HepG2 (cell line): ENCODE data around the gene ATL2. TPM values are rescaled to one million over a fixed set of nuclear protein-coding genes. Genes with fewer than 3 reads are reported as not detected.

ENCODE experiments used
- ATF4 ChIP-seq, 2 experiments: fragments of 450-650 bp in 1 of 2; sonication (generic) in 1 of 2; formaldehyde crosslinking; IDR thresholded peaks; 2 replicates each; pipeline versions ENCODE4 v1.5.0 to v1.8.0; 2020 to 2022; ENCODE audit warnings: mild to moderate bottlenecking in 1 of 2, missing genetic modification reagents in 1 of 2
- GABPA ChIP-seq, 2 experiments: IDR thresholded peaks; 2 replicates each; pipeline ENCODE4 v1.6.1; 2011 to 2016; ENCODE audit warnings: low read depth in 2 of 2, low read length in 1 of 2, missing biosample characterization in 1 of 2, missing genetic modification characterization in 1 of 2
- HNF4A ChIP-seq: sonication (generic); formaldehyde crosslinking; IDR thresholded peaks from 2 replicates; pipeline ENCODE4 v1.4.0; 2020; ENCODE audit warnings: missing genetic modification reagents
- NFAT5 ChIP-seq: sonication (generic); formaldehyde crosslinking; IDR thresholded peaks from 2 replicates; pipeline ENCODE4 v1.4.0; 2020; ENCODE audit warnings: missing genetic modification reagents
- PITX1 ChIP-seq: sonication (generic); formaldehyde crosslinking; IDR thresholded peaks from 2 replicates; pipeline ENCODE4 v1.5.1; 2020; ENCODE audit warnings: mild to moderate bottlenecking, missing genetic modification reagents
- RFXAP ChIP-seq: sonication (generic); formaldehyde crosslinking; IDR thresholded peaks from 2 replicates; pipeline ENCODE4 v1.4.0; 2020; ENCODE audit warnings: missing genetic modification reagents, borderline replicate concordance
- SAFB2 ChIP-seq: sonication (generic); formaldehyde crosslinking; IDR thresholded peaks from 2 replicates; pipeline ENCODE4 v1.5.1; 2020; ENCODE audit warnings: missing genetic modification reagents, low read depth, mild to moderate bottlenecking, borderline replicate concordance
- THAP9 ChIP-seq: sonication (generic); formaldehyde crosslinking; IDR thresholded peaks from 2 replicates; pipeline ENCODE4; 2020; ENCODE audit warnings: missing genetic modification reagents, mild to moderate bottlenecking, borderline replicate concordance
- XRCC5 ChIP-seq: fragments of 200-400 bp; formaldehyde crosslinking; optimal IDR thresholded peaks from 2 replicates; pipeline ENCODE3; 2017; ENCODE audit warnings: mild to moderate bottlenecking, low read length
- ZNF274 ChIP-seq: sonication (generic); formaldehyde crosslinking; IDR thresholded peaks from 2 replicates; pipeline ENCODE4 v1.5.1; 2020; ENCODE audit warnings: mild to moderate bottlenecking, missing genetic modification reagents
- ZNF367 ChIP-seq: sonication (generic); formaldehyde crosslinking; IDR thresholded peaks from 2 replicates; pipeline ENCODE4 v1.4.0; 2020; ENCODE audit warnings: missing genetic modification reagents, borderline replicate concordance
- polyA plus RNA-seq, 8 experiments: library from polyadenylated mRNA; depleted of rRNA in 3 of 8; stranded (reverse) in 7 of 8; unstranded in 1 of 8; fragments of >200 nt; fragmentation: Illumina TruSeq in 4 of 8; extraction: Trizol in 4 of 8; gene quantifications; 2 replicates each; pipeline versions ENCODE4 v1.2.1 to v1.2.3, GENCODE V29; 2011 to 2016; ENCODE audit warnings: low read depth in 4 of 8, missing spikeins in 1 of 8, mixed read lengths in 1 of 8; ENCODE audit not compliant: insufficient read depth in 1 of 8
- total RNA-seq, 5 experiments: library from RNA; depleted of rRNA; stranded (reverse); fragments of >200 nt; fragmentation: Illumina TruSeq; extraction: Trizol; gene quantifications; 2 replicates each; pipeline ENCODE4 v1.2.3, GENCODE V29; 2016; ENCODE audit warnings: low read depth in 1 of 5
- TF ChIP-seq, protein P1 (sequence below): sonication (generic); formaldehyde crosslinking; IDR thresholded peaks from 2 replicates; pipeline ENCODE4 v1.4.0; 2020; ENCODE audit warnings: mild to moderate bottlenecking, missing genetic modification reagents
- TF ChIP-seq, protein P2 (sequence below): sonication (generic); formaldehyde crosslinking; IDR thresholded peaks from 2 replicates; pipeline ENCODE4 v1.4.0; 2020; ENCODE audit warnings: low read depth, missing genetic modification reagents
- TF ChIP-seq, protein P3 (sequence below): sonication (generic); formaldehyde crosslinking; IDR thresholded peaks from 2 replicates; pipeline ENCODE4 v1.5.0; 2020; ENCODE audit warnings: mild to moderate bottlenecking, low read depth, missing genetic modification reagents, borderline replicate concordance

The ATL2 gene
- total and polyA plus RNA-seq, 2 of the 13 experiments (the other 11 are each of a cell fraction or from before 2014, with no cell fraction given), result 56.5 to 119 TPM

- TF ChIP-seq GABPA (IDR thresholded peaks at IDR 0.05; ENCODE audit: low read depth, low read length) (peak; percentile 15; the same call in 1 of the 2 replicates), GABPA (CRISPR knock-in tag; IDR thresholded peaks at IDR 0.05; ENCODE audit: low read depth) (0 out of 2 replicates have a peak, but pooled peaks have one; percentile 11), XRCC5 (peak; percentile 47), NFAT5 (CRISPR knock-in tag) (0 out of 2 replicates have a peak, but pooled peaks have one; percentile 70), PITX1 (CRISPR knock-in tag) (peak; percentile 83), ATF4 (CRISPR knock-in tag; IDR thresholded peaks at IDR 0.05) (no peak), HNF4A (CRISPR knock-in tag) (peak; percentile 98), SAFB2 (CRISPR knock-in tag) (0 out of 2 replicates have a peak, but pooled peaks have one; percentile 34), ZNF367 (CRISPR knock-in tag) (no peak), ZNF274 (CRISPR knock-in tag) (no peak), RFXAP (CRISPR knock-in tag) (peak; percentile 58; the same call in 1 of the 2 replicates), THAP9 (CRISPR knock-in tag) (no peak)
- TF ChIP-seq, protein P1, sequence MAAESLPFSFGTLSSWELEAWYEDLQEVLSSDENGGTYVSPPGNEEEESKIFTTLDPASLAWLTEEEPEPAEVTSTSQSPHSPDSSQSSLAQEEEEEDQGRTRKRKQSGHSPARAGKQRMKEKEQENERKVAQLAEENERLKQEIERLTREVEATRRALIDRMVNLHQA (CRISPR knock-in tag), result no peak
- TF ChIP-seq, protein P2, sequence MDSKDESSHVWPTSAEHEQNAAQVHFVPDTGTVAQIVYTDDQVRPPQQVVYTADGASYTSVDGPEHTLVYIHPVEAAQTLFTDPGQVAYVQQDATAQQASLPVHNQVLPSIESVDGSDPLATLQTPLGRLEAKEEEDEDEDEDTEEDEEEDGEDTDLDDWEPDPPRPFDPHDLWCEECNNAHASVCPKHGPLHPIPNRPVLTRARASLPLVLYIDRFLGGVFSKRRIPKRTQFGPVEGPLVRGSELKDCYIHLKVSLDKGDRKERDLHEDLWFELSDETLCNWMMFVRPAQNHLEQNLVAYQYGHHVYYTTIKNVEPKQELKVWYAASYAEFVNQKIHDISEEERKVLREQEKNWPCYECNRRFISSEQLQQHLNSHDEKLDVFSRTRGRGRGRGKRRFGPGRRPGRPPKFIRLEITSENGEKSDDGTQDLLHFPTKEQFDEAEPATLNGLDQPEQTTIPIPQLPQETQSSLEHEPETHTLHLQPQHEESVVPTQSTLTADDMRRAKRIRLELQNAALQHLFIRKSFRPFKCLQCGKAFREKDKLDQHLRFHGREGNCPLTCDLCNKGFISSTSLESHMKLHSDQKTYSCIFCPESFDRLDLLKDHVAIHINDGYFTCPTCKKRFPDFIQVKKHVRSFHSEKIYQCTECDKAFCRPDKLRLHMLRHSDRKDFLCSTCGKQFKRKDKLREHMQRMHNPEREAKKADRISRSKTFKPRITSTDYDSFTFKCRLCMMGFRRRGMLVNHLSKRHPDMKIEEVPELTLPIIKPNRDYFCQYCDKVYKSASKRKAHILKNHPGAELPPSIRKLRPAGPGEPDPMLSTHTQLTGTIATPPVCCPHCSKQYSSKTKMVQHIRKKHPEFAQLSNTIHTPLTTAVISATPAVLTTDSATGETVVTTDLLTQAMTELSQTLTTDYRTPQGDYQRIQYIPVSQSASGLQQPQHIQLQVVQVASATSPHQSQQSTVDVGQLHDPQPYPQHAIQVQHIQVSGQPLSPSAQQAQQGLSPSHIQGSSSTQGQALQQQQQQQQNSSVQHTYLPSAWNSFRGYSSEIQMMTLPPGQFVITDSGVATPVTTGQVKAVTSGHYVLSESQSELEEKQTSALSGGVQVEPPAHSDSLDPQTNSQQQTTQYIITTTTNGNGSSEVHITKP (CRISPR knock-in tag), result peak; percentile 51; the same call in 1 of the 2 replicates
- TF ChIP-seq, protein P3, sequence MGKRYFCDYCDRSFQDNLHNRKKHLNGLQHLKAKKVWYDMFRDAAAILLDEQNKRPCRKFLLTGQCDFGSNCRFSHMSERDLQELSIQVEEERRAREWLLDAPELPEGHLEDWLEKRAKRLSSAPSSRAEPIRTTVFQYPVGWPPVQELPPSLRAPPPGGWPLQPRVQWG (CRISPR knock-in tag), result no peak
Observed at GRCh38 chr2:38407111-38407682, 30.1 kb upstream of the ATL2 start (continued).
